Suppressor macrophage (primary cell): ENCODE data around the gene KMT2C.
"Not testable (repeated sequence)": the region's sequence is repeated elsewhere in the genome, so short reads cannot be mapped to it uniquely, and the experiment has no call there.

Experiments
- DNase-seq, 4 experiments: peaks; one replicate each; pipeline ENCODE4 v3.0.0-alpha.2; 2020 to 2022

The KMT2C gene

DNA sequence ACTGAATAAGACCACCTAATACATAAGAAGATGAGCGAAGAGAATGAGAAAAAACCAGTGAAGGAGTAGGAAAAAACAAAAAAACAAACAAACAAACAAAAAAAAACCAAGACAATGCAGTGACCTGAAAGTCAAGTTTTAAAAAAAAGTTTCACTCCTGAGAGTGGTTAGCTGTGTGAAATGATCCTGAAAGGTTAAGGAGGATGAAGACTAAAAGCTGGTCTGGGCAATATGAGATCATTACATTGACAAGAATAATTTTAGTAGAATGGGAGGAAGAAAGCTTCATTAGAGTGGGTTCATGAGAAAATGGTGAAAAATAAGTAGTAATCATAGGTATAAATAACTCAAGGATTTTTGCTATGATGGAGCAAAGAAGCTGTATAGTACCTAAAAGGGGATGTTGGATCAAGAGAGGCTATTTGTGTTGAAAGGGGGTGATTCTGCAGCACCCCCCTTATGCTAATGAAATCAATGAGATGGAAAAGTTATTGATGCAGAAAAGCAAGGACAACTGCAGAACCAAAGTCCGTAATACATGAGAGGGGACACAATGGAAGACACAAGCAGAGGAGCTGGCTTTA is 80.2 kb downstream of the KMT2C start:
- no peak for DNase-seq

GRCh38 chr7:152354061-152354460 is 81.7 kb downstream of the KMT2C start:
- DNase-seq: no peak

- not testable (repeated sequence) for DNase-seq
Measured at GRCh38 chr7:152353281-152353680, 82.5 kb downstream of the KMT2C start.

GRCh38 chr7:152351747-152352146 is 84.1 kb downstream of the KMT2C start:
- not testable (repeated sequence) for DNase-seq

- no peak for DNase-seq
Measured at GRCh38 chr7:152351168-152351567, 84.6 kb downstream of the KMT2C start.

- DNase-seq: no peak
Measured at GRCh38 chr7:152347888-152348287, 87.9 kb downstream of the KMT2C start.

DNA sequence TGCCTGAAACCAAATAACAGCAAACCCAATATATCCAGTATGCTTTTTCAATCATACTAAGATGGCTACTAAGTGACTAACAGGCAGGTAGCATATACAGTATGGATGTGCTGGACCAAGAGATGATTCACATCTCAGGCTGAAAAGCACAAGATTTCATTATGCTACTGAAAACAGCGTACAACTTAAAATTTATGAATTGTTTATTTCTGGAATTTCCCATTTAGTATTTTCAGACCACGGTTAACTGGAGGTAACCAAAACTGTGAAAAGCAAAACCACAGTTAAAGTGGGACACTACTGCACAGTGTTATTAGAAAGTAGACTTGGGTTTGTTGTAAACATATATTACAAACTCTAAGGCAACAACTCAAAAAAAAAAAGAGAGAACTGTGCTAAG is 91.5 kb downstream of the KMT2C start:
- DNase-seq: no peak

DNA sequence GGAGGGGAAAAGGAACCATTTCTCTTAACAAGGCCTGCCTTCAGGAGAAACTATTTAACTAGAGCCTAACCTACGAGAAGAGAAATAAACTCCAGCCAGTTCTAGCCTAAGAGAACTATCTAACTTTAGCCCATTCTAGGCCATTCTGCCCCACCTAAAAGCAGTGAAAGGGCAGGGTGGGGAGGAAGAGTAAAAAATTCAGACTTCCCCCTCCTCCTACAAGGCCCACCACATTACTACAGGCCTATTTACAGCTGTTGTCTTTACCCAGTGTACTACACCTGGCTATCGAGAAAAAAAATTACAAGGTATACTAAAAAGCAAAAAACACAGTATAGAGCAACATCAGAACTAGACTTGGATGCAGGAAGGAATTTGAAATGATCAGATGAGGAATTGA is 93.0 kb downstream of the KMT2C start:
- DNase-seq: no peak

- DNase-seq: no peak
Measured at GRCh38 chr7:152341914-152342236, 93.9 kb downstream of the KMT2C start.

DNA sequence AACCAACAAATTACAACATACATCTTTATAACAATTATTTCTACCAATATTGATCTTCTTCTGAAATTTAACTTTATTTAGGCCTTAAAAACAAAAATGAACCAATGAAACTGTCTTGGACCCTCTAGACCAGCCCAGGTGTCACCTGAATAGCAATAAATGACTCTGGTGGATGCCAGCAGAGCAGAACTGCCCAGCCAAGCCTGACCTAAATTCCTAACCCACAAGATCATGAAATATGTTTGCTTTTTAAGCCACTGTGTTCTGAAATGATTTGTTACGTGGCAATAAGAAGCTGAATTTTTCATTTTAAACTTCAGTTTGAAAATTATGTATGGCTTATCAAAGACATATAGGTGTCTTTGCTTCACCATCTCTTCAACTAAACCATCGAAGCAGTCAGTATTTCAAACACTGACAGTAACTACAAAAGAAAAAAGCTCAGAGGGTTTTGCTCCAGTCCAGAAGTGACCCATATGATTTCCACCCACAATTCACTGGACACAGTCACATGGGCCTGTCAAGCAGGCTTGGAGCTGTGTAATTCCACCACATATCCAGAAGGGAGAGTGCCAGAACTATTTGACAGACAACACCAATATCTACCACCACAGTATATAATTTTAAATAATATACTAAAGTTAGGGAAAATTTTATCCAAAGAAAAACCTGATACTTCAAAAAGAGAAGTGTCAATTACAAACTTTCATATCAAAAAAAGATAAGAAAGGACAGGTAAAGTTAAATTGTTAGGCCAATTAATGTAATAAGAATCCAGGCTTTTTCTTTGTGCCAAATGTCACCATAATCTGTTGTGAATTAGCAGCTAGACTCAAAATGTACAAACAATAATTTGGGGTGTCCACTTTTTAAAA is 94.5 kb downstream of the KMT2C start:
- peak; percentile 55 to 75 (median 68) for DNase-seq

- peak in 3 of 4 experiments; percentile 6 to 56 (median 53) for DNase-seq
Measured at GRCh38 chr7:152340161-152340560, 95.6 kb downstream of the KMT2C start.

- DNase-seq: no peak
Measured at GRCh38 chr7:152338561-152338960, 97.2 kb downstream of the KMT2C start.

DNA sequence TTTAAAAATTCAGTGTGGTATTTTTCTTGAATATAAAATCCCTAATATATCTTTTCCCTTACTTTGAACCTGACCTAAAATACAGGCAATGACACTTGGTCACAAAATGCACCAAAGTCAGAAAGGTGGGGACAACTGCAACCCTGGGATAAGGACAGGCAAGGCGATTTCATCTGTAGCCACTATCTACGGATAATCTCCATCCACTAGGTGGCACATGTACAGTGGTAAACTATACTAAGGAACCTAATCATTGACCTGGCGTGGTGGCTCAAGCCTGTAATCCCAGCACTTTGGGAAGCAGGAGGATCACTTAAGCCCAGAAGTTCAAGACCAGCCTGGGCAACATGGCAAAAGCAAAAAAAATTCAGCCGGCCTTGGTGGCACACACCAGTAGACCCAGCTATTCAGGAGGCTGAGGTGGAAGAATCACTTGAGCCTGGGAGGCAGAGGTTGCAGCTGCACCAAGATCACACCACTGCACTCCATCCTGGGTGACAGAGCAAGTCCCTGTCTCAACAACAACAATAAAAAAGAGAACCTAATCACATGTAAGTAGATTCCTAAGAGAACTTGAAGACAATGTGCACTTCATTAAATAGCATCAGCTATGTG is 98.9 kb downstream of the KMT2C start:
- DNase-seq: peak; percentile 13 to 67 (median 48)

DNA sequence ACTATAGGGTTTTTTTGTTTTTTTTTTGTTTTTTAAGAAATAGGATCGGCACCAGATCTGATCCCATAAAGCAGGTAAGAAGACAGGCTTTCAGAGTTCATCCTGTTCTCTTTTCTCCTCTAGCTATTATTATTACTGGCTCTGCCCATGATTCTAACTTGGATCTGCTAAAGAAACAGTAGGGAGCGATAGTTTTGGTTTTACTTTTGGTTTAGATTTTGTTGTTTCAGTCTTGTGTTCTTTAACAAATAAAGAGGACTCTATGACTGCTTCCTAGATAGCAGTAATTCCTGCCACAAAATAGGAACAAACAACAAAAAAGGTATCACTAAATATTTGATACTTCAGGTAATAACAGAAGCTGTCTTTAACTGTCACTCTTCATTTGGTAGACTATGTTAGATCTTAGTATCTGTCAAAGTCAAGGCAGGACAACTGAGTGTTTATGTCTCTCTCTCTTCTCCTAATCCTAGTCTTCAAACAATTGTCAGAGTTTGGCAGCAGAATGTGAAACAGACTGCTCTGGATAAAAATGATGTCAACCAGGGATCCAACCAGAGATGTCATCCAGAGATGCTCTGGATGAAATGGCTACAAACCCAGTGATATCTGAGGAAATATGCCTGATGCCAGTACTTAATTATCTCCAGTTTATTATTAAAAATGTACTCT is 99.8 kb downstream of the KMT2C start:
- no peak for DNase-seq

- DNase-seq: no peak
Measured at GRCh38 chr7:152333134-152333533, 102.7 kb downstream of the KMT2C start.

GRCh38 chr7:152330827-152331226 is 105.0 kb downstream of the KMT2C start:
- no peak for DNase-seq

- DNase-seq: no peak
Measured at GRCh38 chr7:152329469-152329868, 106.3 kb downstream of the KMT2C start.

GRCh38 chr7:152328234-152328633 is 107.6 kb downstream of the KMT2C start:
- no peak for DNase-seq

- DNase-seq: no peak
Measured at GRCh38 chr7:152315845-152316244, 120.0 kb downstream of the KMT2C start.

- peak; percentile 51 to 92 (median 82) for DNase-seq
Measured at GRCh38 chr7:152313831-152314604, 121.8 kb downstream of the KMT2C start.

DNA sequence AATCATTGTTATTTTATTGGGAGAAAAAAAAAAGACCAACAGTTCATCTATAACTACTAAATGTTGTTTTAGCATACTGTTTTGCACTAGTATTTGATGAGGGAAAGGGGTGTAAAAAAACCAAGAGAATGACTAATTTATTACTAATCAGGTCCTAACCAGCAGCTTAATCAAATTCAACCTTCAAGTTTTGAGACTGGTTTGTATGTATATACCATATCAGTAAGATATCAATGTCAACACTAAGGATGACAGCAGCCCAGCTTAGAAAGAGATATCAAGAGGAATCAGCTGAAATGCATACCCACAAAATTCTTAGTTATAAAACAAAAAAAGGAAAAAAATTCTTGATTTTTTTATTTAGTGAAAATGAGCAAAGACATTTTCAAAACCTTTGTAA is 122.6 kb downstream of the KMT2C start:
- no peak for DNase-seq

GRCh38 chr7:152312316-152312715 is 123.5 kb downstream of the KMT2C start:
- no peak for DNase-seq

- DNase-seq: no peak
Measured at GRCh38 chr7:152307902-152308301, 127.9 kb downstream of the KMT2C start.
